Measurements from ENCODE around the gene PROB1.

Gene PROB1

DNA sequence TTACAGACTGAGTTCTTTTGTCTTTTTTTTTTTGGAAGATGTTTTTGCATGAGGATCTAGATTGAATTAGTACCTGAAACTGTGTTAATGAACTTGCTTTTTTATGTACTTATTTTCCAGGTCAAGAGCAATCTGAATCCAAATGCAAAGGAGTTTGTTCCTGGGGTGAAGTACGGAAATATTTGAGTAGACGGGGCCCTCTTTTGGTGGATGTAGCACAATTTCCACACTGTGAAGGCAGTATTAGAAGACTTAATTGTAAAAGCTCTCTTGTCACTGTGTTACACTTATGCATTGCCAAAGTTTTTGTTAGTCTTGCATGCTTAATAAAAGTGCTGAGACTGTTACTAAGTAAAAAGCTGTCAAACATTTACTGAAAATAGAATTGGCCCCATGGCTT lies 26.3 kb downstream of the PROB1 start:
- peaks cover 5% of the 10 kb centered on the region for H3K4me1 ChIP-seq (ENCODE audit: insufficient read depth, poor library complexity, severe bottlenecking)
- H3K27me3 ChIP-seq (ENCODE audit: insufficient read depth, poor library complexity, severe bottlenecking) = no peaks in the 10 kb centered on the region
- TF ChIP-seq, protein P1, sequence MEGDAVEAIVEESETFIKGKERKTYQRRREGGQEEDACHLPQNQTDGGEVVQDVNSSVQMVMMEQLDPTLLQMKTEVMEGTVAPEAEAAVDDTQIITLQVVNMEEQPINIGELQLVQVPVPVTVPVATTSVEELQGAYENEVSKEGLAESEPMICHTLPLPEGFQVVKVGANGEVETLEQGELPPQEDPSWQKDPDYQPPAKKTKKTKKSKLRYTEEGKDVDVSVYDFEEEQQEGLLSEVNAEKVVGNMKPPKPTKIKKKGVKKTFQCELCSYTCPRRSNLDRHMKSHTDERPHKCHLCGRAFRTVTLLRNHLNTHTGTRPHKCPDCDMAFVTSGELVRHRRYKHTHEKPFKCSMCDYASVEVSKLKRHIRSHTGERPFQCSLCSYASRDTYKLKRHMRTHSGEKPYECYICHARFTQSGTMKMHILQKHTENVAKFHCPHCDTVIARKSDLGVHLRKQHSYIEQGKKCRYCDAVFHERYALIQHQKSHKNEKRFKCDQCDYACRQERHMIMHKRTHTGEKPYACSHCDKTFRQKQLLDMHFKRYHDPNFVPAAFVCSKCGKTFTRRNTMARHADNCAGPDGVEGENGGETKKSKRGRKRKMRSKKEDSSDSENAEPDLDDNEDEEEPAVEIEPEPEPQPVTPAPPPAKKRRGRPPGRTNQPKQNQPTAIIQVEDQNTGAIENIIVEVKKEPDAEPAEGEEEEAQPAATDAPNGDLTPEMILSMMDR (IDR thresholded peaks at IDR 0.05; ENCODE audit: poor library complexity, severe bottlenecking) = peak; percentile 29
- H3K9me3 ChIP-seq (ENCODE audit: severe bottlenecking) = no peaks in the 10 kb centered on the region
- no peak overlapping the region for H3K4me3 ChIP-seq (ENCODE audit: severe bottlenecking)
- DNase-seq (ENCODE audit: low spot score) (no peak), ATAC-seq (ENCODE audit: low read depth) (no peak)
- H3K36me3 ChIP-seq (ENCODE audit: low read depth) = peaks cover 86% of the 10 kb centered on the region
- no peak overlapping the region for H3K27ac ChIP-seq (ENCODE audit: poor library complexity, severe bottlenecking)

DNA sequence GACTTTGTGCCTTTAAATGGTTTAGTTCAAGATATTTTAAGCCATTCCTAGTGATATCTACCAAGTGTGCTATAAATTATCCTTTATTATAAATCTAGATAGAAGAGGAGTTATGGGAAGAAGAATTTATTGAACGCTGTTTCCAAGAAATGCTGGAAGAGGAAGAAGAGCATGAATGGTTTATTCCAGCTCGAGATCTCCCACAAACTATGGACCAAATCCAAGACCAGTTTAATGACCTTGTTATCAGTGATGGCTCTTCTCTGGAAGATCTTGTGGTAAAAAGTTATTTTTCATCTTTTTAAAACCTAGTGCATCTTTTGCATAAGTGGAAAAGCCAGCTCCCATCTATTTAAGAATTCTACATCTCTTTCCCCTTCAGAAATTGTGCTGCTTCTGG lies 30.4 kb downstream of the PROB1 start:
- Histone ChIP-seq H3K4me3 (ENCODE audit: severe bottlenecking) (no peak overlapping the region), H3K27ac (ENCODE audit: poor library complexity, severe bottlenecking) (no peak overlapping the region), H3K9me3 (ENCODE audit: severe bottlenecking) (no peaks in the 10 kb centered on the region), H3K4me1 (ENCODE audit: insufficient read depth, poor library complexity, severe bottlenecking) (no peaks in the 10 kb centered on the region), H3K27me3 (ENCODE audit: insufficient read depth, poor library complexity, severe bottlenecking) (no peaks in the 10 kb centered on the region), H3K36me3 (ENCODE audit: low read depth) (peaks cover 77% of the 10 kb centered on the region)
- TF ChIP-seq, protein P1 (IDR thresholded peaks at IDR 0.05; ENCODE audit: poor library complexity, severe bottlenecking) = no peak
- DNase-seq (ENCODE audit: low spot score) (no peak), ATAC-seq (ENCODE audit: low read depth) (no peak)

DNA sequence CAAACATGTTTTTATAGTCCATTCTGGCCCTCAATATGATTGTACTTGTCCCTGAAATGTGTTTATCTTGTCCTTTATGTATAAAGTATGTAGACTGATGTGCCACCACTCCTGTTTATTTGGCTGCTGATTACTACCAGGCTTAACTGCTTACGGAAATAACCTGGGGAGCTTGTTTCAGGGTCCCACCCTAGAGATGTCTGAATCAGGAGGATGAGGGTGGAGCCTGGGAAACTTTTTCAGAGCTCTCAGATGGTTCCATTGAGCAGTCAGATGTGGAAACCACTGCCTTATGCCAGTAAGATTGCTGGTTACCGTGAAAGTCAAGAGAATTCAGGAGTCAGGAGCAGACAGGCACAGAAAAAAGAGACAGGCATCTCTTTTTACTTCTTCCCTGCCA lies 31.0 kb downstream of the PROB1 start:
- H3K27ac ChIP-seq (ENCODE audit: poor library complexity, severe bottlenecking) = no peak overlapping the region
- DNase-seq (ENCODE audit: low spot score) (no peak), ATAC-seq (ENCODE audit: low read depth) (no peak)
- peaks cover 72% of the 10 kb centered on the region for H3K36me3 ChIP-seq (ENCODE audit: low read depth)
- no peaks in the 10 kb centered on the region for H3K9me3 ChIP-seq (ENCODE audit: severe bottlenecking)
- TF ChIP-seq, protein P1 (IDR thresholded peaks at IDR 0.05; ENCODE audit: poor library complexity, severe bottlenecking) = no peak
- H3K4me3 ChIP-seq (ENCODE audit: severe bottlenecking) = no peak overlapping the region
- H3K4me1 ChIP-seq (ENCODE audit: insufficient read depth, poor library complexity, severe bottlenecking) = no peaks in the 10 kb centered on the region
- H3K27me3 ChIP-seq (ENCODE audit: insufficient read depth, poor library complexity, severe bottlenecking) = no peaks in the 10 kb centered on the region

DNA sequence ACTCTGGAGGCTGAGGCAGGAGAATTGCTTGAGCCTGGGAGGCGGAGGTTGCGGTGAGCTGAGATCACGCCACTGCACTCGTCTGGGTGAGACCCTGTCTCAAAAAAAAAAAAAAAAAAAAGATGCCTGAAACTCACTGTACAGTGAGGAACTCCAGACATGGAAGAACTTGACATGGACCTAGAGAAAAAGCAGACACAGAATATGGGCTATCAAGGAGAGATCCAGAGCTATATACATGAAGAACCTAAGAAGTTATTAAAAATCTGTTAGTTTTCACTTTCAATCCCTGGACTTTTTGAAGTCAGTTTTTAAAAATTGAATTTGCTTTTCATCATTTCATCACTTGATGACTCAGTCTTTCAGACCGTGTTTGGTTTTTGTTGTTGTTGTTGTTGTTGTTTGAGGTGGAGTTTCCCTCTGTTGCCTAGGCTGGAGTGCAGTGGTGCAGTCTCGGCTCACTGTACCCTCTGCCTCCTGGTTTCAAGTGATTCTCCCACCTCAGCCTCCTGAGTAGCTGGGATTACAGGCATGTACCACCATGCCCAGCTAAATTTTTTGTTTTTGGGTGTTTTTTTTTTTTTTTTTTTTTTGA lies 33.0 kb downstream of the PROB1 start:
- DNase-seq (ENCODE audit: low spot score) (no peak), ATAC-seq (ENCODE audit: low read depth) (no peak)
- no peaks in the 10 kb centered on the region for H3K27me3 ChIP-seq (ENCODE audit: insufficient read depth, poor library complexity, severe bottlenecking)
- no peaks in the 10 kb centered on the region for H3K9me3 ChIP-seq (ENCODE audit: severe bottlenecking)
- peaks cover 69% of the 10 kb centered on the region for H3K36me3 ChIP-seq (ENCODE audit: low read depth)
- TF ChIP-seq, protein P1 (IDR thresholded peaks at IDR 0.05; ENCODE audit: poor library complexity, severe bottlenecking) = no peak
- H3K4me1 ChIP-seq (ENCODE audit: insufficient read depth, poor library complexity, severe bottlenecking) = no peaks in the 10 kb centered on the region
- H3K4me3 ChIP-seq (ENCODE audit: severe bottlenecking) = no peak overlapping the region
- H3K27ac ChIP-seq (ENCODE audit: poor library complexity, severe bottlenecking) = no peak overlapping the region

DNA sequence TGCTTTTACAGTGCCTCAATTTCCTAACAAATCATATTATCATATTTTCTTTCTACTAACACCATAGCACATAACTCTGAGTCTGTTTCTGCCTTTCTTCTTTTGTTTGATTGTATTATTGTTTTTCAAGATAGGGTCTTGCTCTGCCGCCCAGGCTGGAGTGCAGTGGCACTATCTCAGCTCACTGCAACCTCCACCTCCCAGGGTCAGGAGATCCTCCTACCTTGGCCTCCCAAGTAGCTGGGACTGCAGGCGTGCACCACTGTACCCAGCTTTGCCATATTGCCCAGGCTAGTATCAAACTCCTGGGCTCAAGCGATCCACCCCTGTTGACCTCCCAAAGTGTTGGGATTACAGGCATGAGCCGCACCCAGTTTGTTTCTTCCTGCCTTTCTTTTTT lies 34.5 kb downstream of the PROB1 start:
- Histone ChIP-seq H3K4me1 (ENCODE audit: insufficient read depth, poor library complexity, severe bottlenecking) (no peaks in the 10 kb centered on the region), H3K9me3 (ENCODE audit: severe bottlenecking) (no peaks in the 10 kb centered on the region), H3K4me3 (ENCODE audit: severe bottlenecking) (no peak overlapping the region), H3K27ac (ENCODE audit: poor library complexity, severe bottlenecking) (no peak overlapping the region), H3K36me3 (ENCODE audit: low read depth) (peaks cover 54% of the 10 kb centered on the region), H3K27me3 (ENCODE audit: insufficient read depth, poor library complexity, severe bottlenecking) (no peaks in the 10 kb centered on the region)
- TF ChIP-seq, protein P1 (IDR thresholded peaks at IDR 0.05; ENCODE audit: poor library complexity, severe bottlenecking) = no peak
- ATAC-seq (ENCODE audit: low read depth) (no peak), DNase-seq (ENCODE audit: low spot score) (no peak)

All from RWPE2 (cell line).